A172 (cell line): ENCODE data around the gene PLCB4. TPM values are rescaled to one million over a fixed set of nuclear protein-coding genes. Genes with fewer than 3 reads are reported as not detected.

Experiments used
- DNase-seq: peaks from one replicate; pipeline ENCODE4 v3.0.0-alpha.2; 2015; ENCODE audit warnings: low spot score
- total RNA-seq: library from RNA; depleted of rRNA; stranded (reverse); fragments of >200 nt; shearing (Covaris generic); gene quantifications from 2 replicates; pipeline ENCODE4 v1.2.3, GENCODE V29; 2014

The PLCB4 gene
- total RNA-seq, 1 experiment from 2014 or later = 22.7 TPM

GRCh38 chr20:9179193-9179802, 110.4 kb downstream of the PLCB4 start:
- peak; percentile 63 for DNase-seq

DNA sequence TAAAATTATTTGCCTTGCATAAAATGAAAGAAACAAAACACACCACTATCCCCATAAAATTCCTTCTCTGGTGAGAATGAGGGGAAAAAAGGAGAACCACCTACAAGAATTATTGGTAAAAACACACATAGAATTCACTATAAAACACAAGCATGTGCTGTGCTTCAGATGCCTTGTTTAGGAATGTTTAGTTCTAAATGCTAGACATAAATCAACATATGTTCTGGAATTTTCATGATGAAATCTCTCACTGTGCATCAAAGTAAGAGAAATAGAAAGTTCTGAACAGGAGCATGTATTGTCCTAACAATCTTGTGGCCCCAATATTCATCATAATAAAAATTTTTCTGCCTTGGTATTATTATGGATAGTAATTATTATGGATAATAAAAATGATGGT, 111.0 kb downstream of the PLCB4 start:
- DNase-seq = no peak

GRCh38 chr20:9180481-9181257, 111.8 kb downstream of the PLCB4 start:
- no peak for DNase-seq

DNA sequence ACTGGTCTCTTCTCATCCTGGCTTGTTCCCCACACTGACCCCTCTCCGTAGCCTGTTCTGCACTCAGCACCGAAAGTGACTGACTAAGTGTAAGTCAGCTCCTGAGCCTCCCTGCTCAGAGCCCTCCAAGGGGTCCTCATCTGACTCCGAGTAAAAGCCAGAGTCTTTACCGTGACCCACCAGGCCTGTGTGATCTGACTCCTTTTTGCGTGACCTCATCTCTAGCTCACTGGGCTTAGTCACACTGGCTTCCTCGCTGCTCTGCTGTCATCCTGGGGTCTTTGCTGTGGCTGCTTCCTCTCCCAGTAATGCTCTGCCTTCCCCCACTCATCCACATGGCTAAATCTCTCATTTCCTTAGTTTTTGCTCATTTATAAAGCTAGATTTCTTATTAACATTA, 116.6 kb downstream of the PLCB4 start:
- DNase-seq = peak; percentile 58

GRCh38 chr20:9186396-9186795, 117.5 kb downstream of the PLCB4 start:
- no peak for DNase-seq

DNA sequence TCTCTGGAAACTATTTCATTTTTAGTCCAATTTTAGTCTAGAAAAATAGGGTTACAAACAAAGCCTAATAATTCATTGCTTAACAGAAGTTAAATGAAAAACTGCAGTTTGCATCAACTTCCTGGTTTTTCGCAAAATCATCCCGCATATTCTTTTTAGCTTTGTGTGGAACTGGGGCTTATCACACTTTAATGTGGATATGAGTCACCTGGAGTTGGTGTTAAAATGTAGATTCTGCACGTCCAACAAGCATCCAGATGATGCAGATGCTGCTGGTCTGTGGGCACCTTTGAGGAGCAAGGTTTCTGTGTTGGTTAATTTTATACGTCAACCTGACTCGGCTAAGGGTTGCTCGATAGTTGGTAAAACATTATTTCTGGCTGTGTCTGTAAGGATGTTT, 126.1 kb downstream of the PLCB4 start:
- DNase-seq = peak; percentile 38

DNA sequence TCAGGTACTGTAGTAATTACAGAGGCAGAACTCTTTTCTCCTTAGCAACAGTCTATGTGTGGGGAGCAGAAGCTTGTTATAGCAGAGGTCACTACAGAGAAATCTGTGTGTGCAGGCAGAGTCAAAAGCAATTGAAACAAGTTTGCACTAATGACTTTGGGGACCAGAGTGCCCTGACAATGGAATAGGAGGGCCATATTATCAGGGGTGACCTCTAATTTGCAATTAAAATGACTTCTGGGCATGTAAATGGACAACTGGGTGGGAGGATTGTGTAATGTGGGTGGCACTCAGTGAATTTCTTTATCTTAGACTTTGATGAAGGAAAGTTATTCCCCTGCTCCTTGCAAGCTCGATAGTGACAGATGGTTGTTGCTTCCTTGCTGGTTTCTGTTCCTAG, 127.2 kb downstream of the PLCB4 start:
- DNase-seq = no peak

DNA sequence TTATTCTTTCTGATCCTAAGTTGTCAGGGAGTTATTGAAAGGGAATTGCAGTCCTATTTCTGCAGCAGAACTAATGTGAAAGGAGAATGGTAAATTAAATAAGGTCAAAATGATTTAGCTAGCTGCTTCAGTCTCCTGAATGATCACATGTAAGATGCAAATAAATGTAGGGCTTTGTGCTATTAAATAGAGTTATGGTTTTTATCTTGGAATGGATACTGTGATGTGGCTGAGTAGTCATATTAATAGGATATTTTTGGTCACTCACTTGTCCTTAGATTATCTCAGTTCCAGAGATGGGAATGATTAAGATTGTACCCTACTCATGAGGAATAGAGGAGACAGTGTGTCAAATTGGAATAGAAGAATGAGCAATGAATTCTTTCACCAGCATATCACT, 129.6 kb downstream of the PLCB4 start:
- no peak for DNase-seq

- peak; percentile 68 for DNase-seq
Observed at GRCh38 chr20:9200196-9200595, 131.3 kb downstream of the PLCB4 start.

GRCh38 chr20:9200620-9201019, 131.7 kb downstream of the PLCB4 start:
- peak; percentile 97 for DNase-seq

- no peak for DNase-seq
Observed at GRCh38 chr20:9202420-9203080, 133.7 kb downstream of the PLCB4 start.

GRCh38 chr20:9203081-9203447, 134.2 kb downstream of the PLCB4 start:
- peak; percentile 44 for DNase-seq

- no peak for DNase-seq
Observed at GRCh38 chr20:9204979-9205378, 136.1 kb downstream of the PLCB4 start.

GRCh38 chr20:9206486-9206885, 137.6 kb downstream of the PLCB4 start:
- DNase-seq = no peak

DNA sequence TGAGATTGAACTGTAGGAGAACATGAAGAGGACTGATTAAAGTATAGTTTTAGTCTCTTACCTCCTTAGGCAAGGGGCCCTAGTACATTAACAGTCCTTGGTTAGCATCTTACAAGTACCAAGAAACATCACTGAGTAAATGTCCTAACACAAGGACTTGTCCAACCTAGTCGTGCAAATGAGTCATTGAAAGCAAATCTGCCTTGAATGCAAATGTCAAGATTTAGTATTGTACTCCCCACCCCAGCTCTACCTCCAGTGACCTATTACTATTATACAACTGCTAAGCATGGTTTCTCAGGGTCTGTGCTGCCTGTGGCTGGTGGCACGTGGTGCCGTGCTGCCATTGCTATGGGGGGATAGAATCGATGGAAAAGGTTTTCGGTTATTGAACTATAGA, 138.4 kb downstream of the PLCB4 start:
- no peak for DNase-seq

- DNase-seq = no peak
Observed at GRCh38 chr20:9210356-9210755, 141.5 kb downstream of the PLCB4 start.

DNA sequence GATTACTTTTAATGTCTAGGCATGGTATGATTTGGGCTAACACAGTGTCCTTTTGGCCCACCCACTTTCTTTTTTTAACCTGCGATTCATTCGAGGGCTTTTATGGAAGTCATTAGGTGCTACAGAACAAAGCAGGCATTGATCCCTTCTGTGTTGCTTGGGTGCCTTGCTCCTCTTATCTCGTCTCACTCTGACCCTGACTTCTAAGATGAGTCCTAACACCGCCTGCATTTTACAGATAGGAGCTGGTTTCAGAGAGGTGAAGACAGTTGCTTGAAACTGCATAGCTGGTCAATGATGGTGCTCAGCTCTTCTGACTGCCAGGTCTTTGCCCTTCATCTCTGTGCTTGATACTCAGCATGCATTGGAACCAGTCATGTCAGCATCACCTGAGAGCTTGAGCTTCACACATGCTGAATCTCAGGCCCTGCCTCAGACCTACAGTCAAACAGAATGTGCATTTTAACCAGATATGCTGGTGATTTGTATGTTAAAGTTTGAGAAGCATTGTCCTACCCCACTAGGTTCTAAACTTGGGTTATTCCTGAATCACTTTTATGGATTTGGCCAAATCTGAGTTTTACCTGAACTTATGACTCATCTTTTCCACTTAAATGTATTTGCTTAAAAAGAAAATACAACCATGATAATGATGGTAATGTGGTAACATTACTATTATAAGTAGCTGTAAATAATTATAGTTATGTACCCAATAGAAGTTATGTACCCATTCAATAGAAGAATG, 142.3 kb downstream of the PLCB4 start:
- no peak for DNase-seq

DNA sequence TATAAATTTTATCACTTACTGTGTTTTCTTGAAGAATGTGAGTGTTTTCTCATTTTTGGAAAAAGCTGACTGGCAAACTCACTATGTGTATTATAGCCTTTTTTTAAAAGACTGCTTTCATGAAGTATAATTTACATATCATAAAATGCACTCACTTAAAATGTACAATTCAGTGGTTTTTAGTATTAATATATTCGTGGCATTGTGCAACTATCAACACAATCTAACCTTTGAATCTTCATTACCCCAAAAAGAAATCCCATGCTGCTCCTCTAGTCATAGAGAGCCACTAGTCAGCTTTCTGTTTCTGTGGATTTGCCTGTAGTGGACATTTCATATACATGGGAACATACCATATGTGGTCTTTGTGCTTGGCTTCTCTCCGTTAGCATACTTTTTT, 143.8 kb downstream of the PLCB4 start:
- no peak for DNase-seq

DNA sequence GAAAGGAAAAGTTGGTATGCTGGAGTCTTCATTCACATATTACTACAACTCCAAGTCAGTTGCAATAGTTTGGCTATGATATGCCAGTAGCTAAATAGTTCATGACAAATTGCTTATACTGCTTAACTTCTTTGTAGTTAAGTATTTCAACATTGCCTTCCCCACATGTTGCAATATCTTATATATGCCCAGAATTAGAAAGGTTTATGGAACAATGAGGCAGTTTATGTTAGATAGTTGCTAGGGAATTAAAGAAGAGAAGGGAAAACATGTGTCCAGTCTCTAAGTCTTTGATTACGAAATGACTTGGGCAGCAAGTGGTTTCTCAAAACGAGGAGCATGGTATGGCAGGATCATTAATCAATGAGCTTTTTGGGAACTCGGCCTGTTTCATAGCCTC, 145.8 kb downstream of the PLCB4 start:
- peak; percentile 40 for DNase-seq

GRCh38 chr20:9215539-9215938, 146.7 kb downstream of the PLCB4 start:
- peak; percentile 23 for DNase-seq

DNA sequence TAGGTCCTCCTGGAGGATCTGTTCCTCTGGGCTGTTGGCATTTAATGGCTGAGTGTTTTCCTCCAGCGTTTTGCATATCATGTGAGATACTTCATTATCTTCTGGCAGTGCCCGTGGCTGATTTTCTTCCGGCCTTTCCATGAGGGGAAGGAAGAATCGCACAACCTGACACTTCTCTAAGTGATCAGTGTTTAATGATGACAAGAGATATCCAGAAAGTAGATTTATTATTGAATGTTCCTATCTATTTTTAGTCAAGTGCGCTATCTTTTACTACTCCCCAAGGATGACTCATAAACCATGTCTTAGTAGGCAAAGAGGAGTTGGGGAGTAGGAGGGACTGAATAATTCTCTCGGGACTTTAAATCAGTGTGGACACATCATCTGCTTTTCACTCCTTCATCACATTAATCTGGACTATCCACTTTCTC, 149.7 kb downstream of the PLCB4 start:
- DNase-seq = peak; percentile 89

DNA sequence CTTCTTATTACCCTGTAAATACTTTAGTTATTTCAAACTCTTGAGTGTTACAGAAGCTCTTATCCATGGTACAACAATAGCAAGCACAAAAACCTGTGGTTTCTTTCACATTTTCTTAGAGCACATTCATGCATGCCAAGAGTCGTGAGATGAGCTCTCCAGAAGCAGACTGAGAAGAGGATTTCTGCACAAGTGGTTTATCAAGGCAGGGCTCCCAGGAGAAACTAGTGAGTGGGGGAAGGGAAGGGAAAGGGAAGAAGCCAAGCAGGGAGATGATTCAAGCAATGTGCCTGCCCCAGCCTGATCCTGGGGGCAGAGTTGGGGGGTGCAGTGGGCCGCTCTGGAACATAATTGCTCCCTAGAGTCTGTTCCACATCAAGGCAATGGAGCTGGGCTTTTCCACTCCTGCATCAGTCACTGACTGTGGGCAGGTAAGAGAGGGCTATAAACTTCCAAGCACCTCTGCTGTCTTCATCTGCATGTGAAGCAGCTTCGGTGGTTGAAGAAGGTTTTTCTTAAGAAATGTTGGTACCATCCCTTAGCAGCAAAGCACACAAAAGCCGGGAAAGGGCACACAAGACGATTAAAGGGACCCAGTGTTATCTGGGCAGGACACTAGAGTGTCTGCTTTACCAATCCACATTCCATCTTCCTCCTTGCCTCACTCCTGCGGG, 152.1 kb downstream of the PLCB4 start:
- DNase-seq = no peak
